Neural cell (in vitro differentiated cells): ENCODE measurements around the gene CXCL14. TPM values are rescaled to one million over a fixed set of nuclear protein-coding genes. Genes with fewer than 3 reads are reported as not detected.

Source experiments
- H2AFZ ChIP-seq: fragments of 200-600, 300-800 bp; sonication (generic), shearing (Covaris generic); 2 replicates; pipeline ENCODE4 v1.6.0; 2014; ENCODE audit warnings: low read depth, mild to moderate bottlenecking, antibody characterized with exemption, low read length, moderate library complexity
- H3F3A ChIP-seq: fragments of 200-600 bp; shearing (Covaris generic); 2 replicates; pipeline ENCODE4 v1.6.1; 2016; ENCODE audit warnings: mild to moderate bottlenecking, moderate library complexity, mixed read lengths, antibody characterized with exemption, low read length; ENCODE audit not compliant: insufficient read depth, poor library complexity, severe bottlenecking
- H3K27ac ChIP-seq: fragments of 200-600, 300-800 bp; sonication (generic), shearing (Covaris generic); 2 replicates; pipeline ENCODE4 v1.5.1; 2014; ENCODE audit warnings: mild to moderate bottlenecking, low read length, moderate library complexity
- H3K27me3 ChIP-seq: fragments of 300-800, 200-600 bp; sonication (generic), shearing (Covaris generic); 2 replicates; pipeline ENCODE4 v1.6.0; 2014; ENCODE audit warnings: mild to moderate bottlenecking, low read depth, low read length, moderate library complexity; ENCODE audit not compliant: insufficient read depth
- H3K36me3 ChIP-seq: fragments of 300-800, 200-600 bp; sonication (generic), shearing (Covaris generic); 2 replicates; pipeline ENCODE4 v1.5.1; 2014; ENCODE audit warnings: mild to moderate bottlenecking, antibody characterized with exemption, low read length, moderate library complexity; ENCODE audit not compliant: insufficient read depth
- H3K4me2 ChIP-seq: fragments of 300-800, 200-600 bp; sonication (generic), shearing (Covaris generic); 2 replicates; pipeline ENCODE4 v1.6.0; 2014; ENCODE audit warnings: mild to moderate bottlenecking, low read length
- H3K4me3 ChIP-seq: fragments of 300-800, 200-600 bp; sonication (generic), shearing (Covaris generic); 2 replicates; pipeline ENCODE4 v1.5.1; 2014; ENCODE audit warnings: mild to moderate bottlenecking, low read length, moderate library complexity
- H3K79me2 ChIP-seq: fragments of 200-600 bp; shearing (Covaris generic); replicated peaks from 2 replicates; pipeline ENCODE4 v1.6.0; 2014; ENCODE audit warnings: mild to moderate bottlenecking, low read length, moderate library complexity; ENCODE audit not compliant: insufficient read depth
- H3K9ac ChIP-seq: fragments of 300-800, 200-600 bp; sonication (generic), shearing (Covaris generic); 2 replicates; pipeline ENCODE4 v1.6.1; 2016; ENCODE audit warnings: mild to moderate bottlenecking, low read length, mixed read lengths
- H3K9me2 ChIP-seq: fragments of 200-600 bp; shearing (Covaris generic); 2 replicates; pipeline ENCODE4 v1.6.1; 2016; ENCODE audit warnings: mild to moderate bottlenecking, low read length, mixed read lengths; ENCODE audit not compliant: insufficient read depth
- H3K9me3 ChIP-seq: fragments of 200-600, 300-800 bp; sonication (generic), shearing (Covaris generic); 2 replicates; pipeline ENCODE4 v1.6.1; 2016; ENCODE audit warnings: mild to moderate bottlenecking, mixed run types, low read length, moderate library complexity, mixed read lengths
- H4K20me1 ChIP-seq: fragments of 200-600 bp; shearing (Covaris generic); 2 replicates; pipeline ENCODE4 v1.6.1; 2016; ENCODE audit warnings: mild to moderate bottlenecking, mixed run types; ENCODE audit not compliant: insufficient read depth
- EP300 ChIP-seq: fragments of 450-650 bp; conservative IDR thresholded peaks from 2 replicates; pipeline ENCODE4 v1.6.1; 2014; ENCODE audit warnings: antibody characterized with exemption, mild to moderate bottlenecking, moderate library complexity; ENCODE audit not compliant: poor library complexity, severe bottlenecking
- EZH2 ChIP-seq: fragments of 200-600, 300-800 bp; shearing (Covaris generic), sonication (generic); IDR thresholded peaks from 2 replicates; pipeline ENCODE4 v1.6.1; 2014; ENCODE audit warnings: antibody characterized with exemption, low read length, borderline replicate concordance, mild to moderate bottlenecking; ENCODE audit not compliant: insufficient read depth, poor library complexity, severe bottlenecking
- MXI1 ChIP-seq: fragments of 450-650 bp; conservative IDR thresholded peaks from 2 replicates; pipeline ENCODE4 v1.6.1; 2014; ENCODE audit warnings: antibody characterized with exemption, mild to moderate bottlenecking; ENCODE audit not compliant: poor library complexity, severe bottlenecking
- POLR2AphosphoS5 ChIP-seq: IDR thresholded peaks from 2 replicates; pipeline ENCODE4 v1.6.1; 2012
- RAD21 ChIP-seq: fragments of 450-650 bp; conservative IDR thresholded peaks from 2 replicates; pipeline ENCODE4 v1.6.1; 2014; ENCODE audit warnings: antibody characterized with exemption, mild to moderate bottlenecking, moderate library complexity
- SMC3 ChIP-seq: fragments of 450-650 bp; conservative IDR thresholded peaks from 2 replicates; pipeline ENCODE4 v1.6.1; 2014; ENCODE audit warnings: antibody characterized with exemption, mild to moderate bottlenecking, moderate library complexity; ENCODE audit not compliant: poor library complexity
- TAF1 ChIP-seq: IDR thresholded peaks from 2 replicates; pipeline ENCODE4 v1.6.1; 2012; ENCODE audit warnings: low read depth
- polyA plus RNA-seq: library from polyadenylated mRNA; depleted of rRNA; stranded (reverse); fragments of >200 nt; gene quantifications from 2 replicates; pipeline ENCODE4 v1.2.3, GENCODE V29; 2014
- TF ChIP-seq, protein P1 (sequence below): fragments of 450-650 bp; IDR thresholded peaks from 2 replicates; pipeline ENCODE4 v1.5.1; 2014; ENCODE audit warnings: antibody characterized with exemption, mild to moderate bottlenecking, moderate library complexity; ENCODE audit not compliant: poor library complexity, severe bottlenecking
- TF ChIP-seq, protein P2 (sequence below): IDR thresholded peaks from 2 replicates; pipeline ENCODE4 v1.6.1; 2012; ENCODE audit warnings: borderline replicate concordance

Gene CXCL14
- polyA plus RNA-seq, 1 donor from 2014 or later, result not detected

DNA sequence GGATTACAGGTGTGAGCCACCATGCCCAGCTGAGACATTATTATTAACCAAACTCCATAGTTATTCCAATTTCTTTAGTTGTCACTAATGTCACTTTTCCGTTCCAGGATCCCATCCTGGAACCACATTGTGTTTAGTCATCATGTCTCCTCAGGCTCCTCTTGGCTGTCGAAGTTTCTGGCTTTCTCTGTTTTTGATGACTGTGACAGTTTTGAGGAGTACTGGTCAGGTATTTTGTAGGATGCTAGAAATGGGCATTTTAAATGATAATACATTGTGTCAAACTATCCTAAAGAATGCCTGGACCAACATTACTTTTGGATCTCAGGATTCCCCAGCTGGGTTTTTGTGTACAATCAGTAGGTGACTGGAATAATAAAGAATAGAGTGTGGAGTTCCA is 23.3 kb downstream of the CXCL14 start:
- H3K79me2 ChIP-seq, result no peaks in the 10 kb centered on the region
- H3K9ac ChIP-seq, result no peak overlapping the region
- H3K36me3 ChIP-seq, result no peaks in the 10 kb centered on the region
- no peaks in the 10 kb centered on the region for H4K20me1 ChIP-seq
- no peaks in the 10 kb centered on the region for H3K9me3 ChIP-seq
- no peaks in the 10 kb centered on the region for H3K9me2 ChIP-seq
- H3K4me2 ChIP-seq, result no peak overlapping the region
- H3K27ac ChIP-seq, result no peak overlapping the region
- peaks cover 20% of the 10 kb centered on the region for H3K27me3 ChIP-seq
- TF ChIP-seq POLR2AphosphoS5, result no peak
- no peak for TF ChIP-seq SMC3
- no peak for TF ChIP-seq TAF1
- TF ChIP-seq, protein P1, sequence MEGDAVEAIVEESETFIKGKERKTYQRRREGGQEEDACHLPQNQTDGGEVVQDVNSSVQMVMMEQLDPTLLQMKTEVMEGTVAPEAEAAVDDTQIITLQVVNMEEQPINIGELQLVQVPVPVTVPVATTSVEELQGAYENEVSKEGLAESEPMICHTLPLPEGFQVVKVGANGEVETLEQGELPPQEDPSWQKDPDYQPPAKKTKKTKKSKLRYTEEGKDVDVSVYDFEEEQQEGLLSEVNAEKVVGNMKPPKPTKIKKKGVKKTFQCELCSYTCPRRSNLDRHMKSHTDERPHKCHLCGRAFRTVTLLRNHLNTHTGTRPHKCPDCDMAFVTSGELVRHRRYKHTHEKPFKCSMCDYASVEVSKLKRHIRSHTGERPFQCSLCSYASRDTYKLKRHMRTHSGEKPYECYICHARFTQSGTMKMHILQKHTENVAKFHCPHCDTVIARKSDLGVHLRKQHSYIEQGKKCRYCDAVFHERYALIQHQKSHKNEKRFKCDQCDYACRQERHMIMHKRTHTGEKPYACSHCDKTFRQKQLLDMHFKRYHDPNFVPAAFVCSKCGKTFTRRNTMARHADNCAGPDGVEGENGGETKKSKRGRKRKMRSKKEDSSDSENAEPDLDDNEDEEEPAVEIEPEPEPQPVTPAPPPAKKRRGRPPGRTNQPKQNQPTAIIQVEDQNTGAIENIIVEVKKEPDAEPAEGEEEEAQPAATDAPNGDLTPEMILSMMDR, result no peak
- no peak for TF ChIP-seq RAD21
- no peak for TF ChIP-seq MXI1
- no peak for TF ChIP-seq EP300
- TF ChIP-seq, protein P2, sequence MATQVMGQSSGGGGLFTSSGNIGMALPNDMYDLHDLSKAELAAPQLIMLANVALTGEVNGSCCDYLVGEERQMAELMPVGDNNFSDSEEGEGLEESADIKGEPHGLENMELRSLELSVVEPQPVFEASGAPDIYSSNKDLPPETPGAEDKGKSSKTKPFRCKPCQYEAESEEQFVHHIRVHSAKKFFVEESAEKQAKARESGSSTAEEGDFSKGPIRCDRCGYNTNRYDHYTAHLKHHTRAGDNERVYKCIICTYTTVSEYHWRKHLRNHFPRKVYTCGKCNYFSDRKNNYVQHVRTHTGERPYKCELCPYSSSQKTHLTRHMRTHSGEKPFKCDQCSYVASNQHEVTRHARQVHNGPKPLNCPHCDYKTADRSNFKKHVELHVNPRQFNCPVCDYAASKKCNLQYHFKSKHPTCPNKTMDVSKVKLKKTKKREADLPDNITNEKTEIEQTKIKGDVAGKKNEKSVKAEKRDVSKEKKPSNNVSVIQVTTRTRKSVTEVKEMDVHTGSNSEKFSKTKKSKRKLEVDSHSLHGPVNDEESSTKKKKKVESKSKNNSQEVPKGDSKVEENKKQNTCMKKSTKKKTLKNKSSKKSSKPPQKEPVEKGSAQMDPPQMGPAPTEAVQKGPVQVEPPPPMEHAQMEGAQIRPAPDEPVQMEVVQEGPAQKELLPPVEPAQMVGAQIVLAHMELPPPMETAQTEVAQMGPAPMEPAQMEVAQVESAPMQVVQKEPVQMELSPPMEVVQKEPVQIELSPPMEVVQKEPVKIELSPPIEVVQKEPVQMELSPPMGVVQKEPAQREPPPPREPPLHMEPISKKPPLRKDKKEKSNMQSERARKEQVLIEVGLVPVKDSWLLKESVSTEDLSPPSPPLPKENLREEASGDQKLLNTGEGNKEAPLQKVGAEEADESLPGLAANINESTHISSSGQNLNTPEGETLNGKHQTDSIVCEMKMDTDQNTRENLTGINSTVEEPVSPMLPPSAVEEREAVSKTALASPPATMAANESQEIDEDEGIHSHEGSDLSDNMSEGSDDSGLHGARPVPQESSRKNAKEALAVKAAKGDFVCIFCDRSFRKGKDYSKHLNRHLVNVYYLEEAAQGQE, result no peak
- TF ChIP-seq EZH2, result no peak
- no peak overlapping the region for H3K4me3 ChIP-seq
- H3F3A ChIP-seq, result no peaks in the 10 kb centered on the region
- no peak overlapping the region for H2AFZ ChIP-seq

DNA sequence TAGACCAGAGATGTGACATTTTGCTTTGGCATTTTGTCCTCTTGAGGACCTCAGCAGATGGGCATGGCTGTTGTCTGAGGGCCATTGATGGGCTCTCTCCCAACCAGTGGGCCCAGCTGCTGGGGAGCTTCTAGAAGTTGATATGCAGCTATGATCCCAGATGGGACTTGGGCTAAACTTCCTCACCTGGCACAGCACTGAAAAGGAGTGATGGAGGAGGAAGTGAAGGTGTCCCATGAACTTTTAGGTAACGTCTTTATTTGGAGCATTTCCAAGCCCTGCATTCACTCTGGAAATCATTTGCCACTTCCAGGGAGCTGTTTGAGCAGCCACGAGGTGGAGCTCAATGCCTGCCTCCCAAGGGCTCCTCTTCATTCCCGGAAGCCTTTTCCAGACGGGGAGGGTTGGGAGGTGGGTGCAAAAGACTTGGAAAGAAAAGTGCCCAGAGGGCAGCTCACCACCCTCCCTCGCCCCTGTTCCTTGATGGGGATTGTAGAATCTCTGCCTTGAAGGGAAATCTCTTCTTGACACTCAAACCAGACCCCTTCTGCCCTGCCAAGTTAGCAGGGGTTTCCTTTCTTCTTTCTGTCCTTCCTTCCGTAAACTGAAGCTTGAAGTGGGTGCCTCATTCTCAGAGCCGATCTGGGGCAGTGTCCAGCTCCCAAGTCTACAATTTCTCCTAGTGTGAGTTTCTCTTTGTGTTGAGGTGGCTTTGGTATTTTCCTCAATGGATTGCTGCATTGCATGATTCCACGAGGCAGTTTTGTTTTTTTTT is 24.9 kb downstream of the CXCL14 start:
- no peaks in the 10 kb centered on the region for H3F3A ChIP-seq
- no peak overlapping the region for H2AFZ ChIP-seq
- H3K36me3 ChIP-seq, result no peaks in the 10 kb centered on the region
- no peak overlapping the region for H3K4me3 ChIP-seq
- no peaks in the 10 kb centered on the region for H3K79me2 ChIP-seq
- no peak overlapping the region for H3K4me2 ChIP-seq
- H3K9ac ChIP-seq, result no peak overlapping the region
- no peaks in the 10 kb centered on the region for H3K9me3 ChIP-seq
- no peaks in the 10 kb centered on the region for H3K9me2 ChIP-seq
- no peaks in the 10 kb centered on the region for H4K20me1 ChIP-seq
- no peak overlapping the region for H3K27ac ChIP-seq
- peaks cover 36% of the 10 kb centered on the region for H3K27me3 ChIP-seq
- no peak for TF ChIP-seq MXI1
- peak; percentile 14 for TF ChIP-seq RAD21
